CD4-positive, alpha-beta memory T cell (primary cell): Measurements from ENCODE around the gene DALRD3. TPM values are rescaled to one million over a fixed set of nuclear protein-coding genes. Genes with fewer than 3 reads are reported as not detected.

Experiments
- CTCF ChIA-PET: fragments of 350-600 bp; sonication (Branson Sonifier 250); formaldehyde crosslinking; loops from one replicate; lab custom pipeline; 2021; ENCODE audit warnings: inconsistent platforms; ENCODE audit not compliant: partially characterized antibody; lab: Charles Lee
- POLR2A ChIA-PET: fragments of 350-600 bp; sonication (Branson Sonifier 250); formaldehyde crosslinking; loops from one replicate; lab custom pipeline; 2021; ENCODE audit not compliant: partially characterized antibody; lab: Charles Lee
- DNase-seq, 5 donors: peaks; one replicate each; pipeline versions ENCODE4 v3.0.0 to v3.0.0-alpha.2; 2020 to 2022; ENCODE audit warnings: mixed read lengths in 1 of 5
- H3K27ac ChIP-seq: one replicate; pipeline ENCODE4 v1.7.0; 2013; ENCODE audit warnings: low read depth, low read length
- H3K27me3 ChIP-seq: 2 replicates; pipeline ENCODE4 v1.7.0; 2013; ENCODE audit warnings: mild to moderate bottlenecking, low read length, moderate library complexity; ENCODE audit not compliant: insufficient read depth
- H3K36me3 ChIP-seq: 2 replicates; pipeline ENCODE4 v1.7.0; 2013; ENCODE audit warnings: mild to moderate bottlenecking, low read length, moderate library complexity; ENCODE audit not compliant: insufficient read depth
- H3K4me1 ChIP-seq: 2 replicates; pipeline ENCODE4 v1.7.0; 2013; ENCODE audit warnings: mild to moderate bottlenecking, low read length, moderate library complexity; ENCODE audit not compliant: insufficient read depth
- H3K4me3 ChIP-seq, 2 donors: one replicate each; pipeline ENCODE4 v1.7.0; 2013; ENCODE audit warnings: low read length in 2 of 2, mild to moderate bottlenecking in 1 of 2
- H3K9me3 ChIP-seq, 2 donors: one replicate each; pipeline ENCODE4 v1.7.0; 2013; ENCODE audit warnings: low read length in 2 of 2, control low read depth in 1 of 2; ENCODE audit not compliant: control insufficient read depth in 1 of 2
- H3K27ac Mint-ChIP-seq, 7 donors: one replicate each; pipeline ENCODE4 v1.8.0; 2020 to 2021; ENCODE audit warnings: mixed read lengths in 7 of 7, mild to moderate bottlenecking in 6 of 7, inconsistent platforms in 3 of 7, moderate library complexity in 3 of 7
- H3K27me3 Mint-ChIP-seq, 2 donors: one replicate each; pipeline ENCODE4 v1.8.0; 2020 to 2021; ENCODE audit warnings: mixed read lengths in 2 of 2
- H3K36me3 Mint-ChIP-seq, 2 donors: one replicate each; pipeline ENCODE4 v1.8.0; 2020 to 2021; ENCODE audit warnings: mixed read lengths in 2 of 2, inconsistent platforms in 1 of 2, mild to moderate bottlenecking in 1 of 2
- H3K4me1 Mint-ChIP-seq, 4 donors: one replicate each; pipeline ENCODE4 v1.8.0; 2020 to 2021; ENCODE audit warnings: mixed read lengths in 4 of 4, mild to moderate bottlenecking in 1 of 4
- H3K4me3 Mint-ChIP-seq, 8 donors: one replicate each; pipeline ENCODE4 v1.8.0; 2020 to 2021; ENCODE audit warnings: mixed read lengths in 8 of 8, mild to moderate bottlenecking in 7 of 8, moderate library complexity in 6 of 8, inconsistent platforms in 3 of 8
- H3K9me3 Mint-ChIP-seq, 8 donors: one replicate each; pipeline ENCODE4 v1.8.0; 2020 to 2021; ENCODE audit warnings: mixed read lengths in 8 of 8, mild to moderate bottlenecking in 5 of 8, inconsistent platforms in 3 of 8, moderate library complexity in 1 of 8
- intact Hi-C: fragments of 100-400 bp; cut with micrococcal nuclease; formaldehyde crosslinking; loops from one replicate; pipeline ENCODE4 v1.15.1; 2023
- polyA plus RNA-seq, 2 donors: library from polyadenylated mRNA; unstranded; fragments of 300-500 nt; fragmentation: Illumina TruSeq; gene quantifications; one replicate each; pipeline ENCODE4 v1.2.3, GENCODE V29; 2021
- total RNA-seq, 2 experiments: library from RNA; stranded (reverse); gene quantifications; one replicate each; pipeline ENCODE4 v1.2.3, GENCODE V29; 2021

Gene DALRD3
- total and polyA plus RNA-seq, 4 experiments from 2014 or later, result 31.2 to 41.3 (median 32.5) TPM

DNA sequence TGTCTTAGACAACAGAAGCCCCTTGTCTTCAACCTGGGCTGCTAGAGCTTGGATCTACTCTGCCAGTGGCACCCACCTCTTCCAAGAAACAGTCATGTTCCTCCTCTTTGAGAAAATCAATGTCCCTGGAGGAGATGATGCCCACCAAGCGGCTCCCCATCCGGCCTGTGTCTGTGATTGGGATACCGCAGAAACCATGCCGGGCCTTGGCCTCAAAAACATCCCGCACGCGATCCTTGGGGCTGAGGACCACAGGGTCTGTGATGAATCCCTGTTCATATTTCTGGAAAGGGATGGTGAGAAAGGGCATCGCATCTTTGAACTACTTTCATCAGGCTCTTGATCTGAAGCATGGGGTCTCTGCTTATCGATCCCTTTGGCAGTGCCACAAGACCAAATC, 9.3 kb upstream of the DALRD3 start:
- H3K9me3 Mint-ChIP-seq, result peaks cover 0 to 4% (median 0%) of the 10 kb centered on the region in 8 donors

DNA sequence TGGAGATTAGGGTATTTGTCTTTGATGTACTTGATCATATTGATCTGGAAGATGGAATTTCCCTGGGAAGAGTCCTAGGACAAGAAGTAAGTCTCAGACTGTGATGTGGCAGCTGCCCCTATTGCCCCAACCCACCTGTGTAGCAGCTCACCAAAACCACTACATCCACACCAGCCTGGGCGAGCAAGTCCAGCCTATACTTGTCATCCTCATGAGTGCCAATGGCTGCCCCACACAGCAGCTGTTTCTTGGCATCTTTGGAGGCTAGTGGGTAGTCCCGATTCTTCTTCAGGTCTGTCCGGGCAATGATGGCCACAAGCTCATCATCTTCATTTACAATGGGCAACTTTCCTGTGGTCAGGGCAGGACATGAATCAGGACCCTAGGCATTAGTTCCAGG, 8.2 kb upstream of the DALRD3 start:
- Mint-ChIP-seq H3K4me1 (peaks cover 21 to 69% (median 34%) of the 10 kb centered on the region in 4 donors), H3K36me3 (peaks cover 26 to 59% of the 10 kb centered on the region in 2 donors), H3K9me3 (peaks cover 0 to 4% (median 0%) of the 10 kb centered on the region in 8 donors), H3K27ac (peak overlapping the region in 5 of 7 donors; percentile 57 to 94 (median 76)), H3K4me3 (peak overlapping the region in 1 of 8 donors; percentile 35), H3K27me3 (no peaks in the 10 kb centered on the region)
- POLR2A ChIA-PET, result interaction anchor here (0.8 to 17.6 kb wide), 6 partner anchors 16 to 314 kb away, joined by 3 to 629 read pairs (median 5); partner anchors contain the start of genes DALRD3, P4HTM, QRICH1 and USP19
- Histone ChIP-seq H3K27ac (no peak overlapping the region), H3K9me3 (no peaks in the 10 kb centered on the region), H3K27me3 (no peaks in the 10 kb centered on the region), H3K36me3 (peaks cover 42% of the 10 kb centered on the region), H3K4me1 (peaks cover 34% of the 10 kb centered on the region), H3K4me3 (no peak overlapping the region)
- DNase-seq, result no peak
- CTCF ChIA-PET, result interaction anchor here (4.1 kb wide), 1 partner anchor 38 kb away, joined by 61 read pairs; the partner anchor contains the start of gene P4HTM
- intact Hi-C loops, result loop anchor here (5.0 to 10.0 kb wide), 2 partner anchors 131 to 318 kb away; partner anchors contain the start of gene USP4

More for the DNA sequence above, 9.3 kb upstream of the DALRD3 start:
- ChIA-PET POLR2A (interaction anchor here (0.6 to 17.6 kb wide), 3 partner anchors 12 to 36 kb away, joined by 4 to 629 read pairs (median 377); partner anchors contain the start of genes DALRD3, P4HTM and WDR6), CTCF (interaction anchor here (4.1 kb wide), 1 partner anchor 39 kb away, joined by 61 read pairs; the partner anchor contains the start of gene P4HTM)
- Mint-ChIP-seq H3K27me3 (no peaks in the 10 kb centered on the region), H3K27ac (peak overlapping the region; percentile 94 to 100 (median 99)), H3K4me3 (no peak overlapping the region), H3K36me3 (peaks cover 35 to 66% of the 10 kb centered on the region in 2 donors), H3K4me1 (peaks cover 21 to 65% (median 30%) of the 10 kb centered on the region in 4 donors)
- DNase-seq, result no peak
- Histone ChIP-seq H3K36me3 (peaks cover 53% of the 10 kb centered on the region), H3K4me3 (no peak overlapping the region), H3K27me3 (no peaks in the 10 kb centered on the region), H3K9me3 (no peaks in the 10 kb centered on the region), H3K27ac (peak overlapping the region; percentile 93), H3K4me1 (peaks cover 32% of the 10 kb centered on the region)
- intact Hi-C loops, result loop anchor here (2.0 to 10.0 kb wide), 3 partner anchors 65 to 317 kb away; partner anchors contain the start of gene USP4

DNA sequence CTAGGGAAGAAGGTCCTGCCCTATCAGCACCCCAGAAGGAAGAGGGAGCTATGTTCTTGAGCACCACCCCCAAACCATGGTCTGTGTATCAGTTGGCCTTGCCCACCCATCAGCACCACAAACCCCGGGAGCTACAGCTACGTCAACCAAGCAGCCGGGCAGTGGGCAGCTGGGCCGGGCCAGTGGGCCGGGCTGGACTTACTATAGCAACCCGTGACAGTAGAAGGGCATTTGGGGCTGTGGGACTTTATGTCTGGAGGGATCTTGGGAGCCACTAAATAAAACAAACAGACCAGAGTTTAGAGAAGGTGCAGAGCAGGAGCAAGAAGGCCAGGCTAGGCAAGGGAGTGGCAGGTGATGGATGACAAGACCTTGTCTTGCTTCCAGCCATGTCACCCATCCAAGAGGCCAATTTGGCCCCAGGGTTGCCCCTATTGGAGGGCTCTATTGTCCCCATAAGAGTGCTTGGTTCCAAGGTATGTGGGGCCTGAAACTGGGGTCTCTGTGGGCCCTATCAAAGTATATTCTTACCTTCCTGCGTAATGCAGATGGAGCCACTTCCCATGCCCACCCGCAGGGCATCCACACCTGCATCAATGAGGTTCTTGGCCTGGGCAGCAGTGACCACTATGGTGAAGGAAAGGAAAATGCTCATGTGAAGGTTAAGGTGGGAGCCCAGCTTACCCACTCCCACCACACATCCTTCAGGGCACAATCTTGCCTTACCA, 7.6 kb upstream of the DALRD3 start:
- intact Hi-C loops, result loop anchor here (5.0 to 10.0 kb wide), 2 partner anchors 131 to 319 kb away; partner anchors contain the start of gene USP4
- no peak overlapping the region for H3K27ac ChIP-seq

GRCh38 chr3:49025005-49025792, 6.8 kb upstream of the DALRD3 start:
- peaks cover 0 to 4% (median 0%) of the 10 kb centered on the region in 8 donors for H3K9me3 Mint-ChIP-seq
- H3K9me3 ChIP-seq, result no peaks in the 10 kb centered on the region
- peaks cover 38% of the 10 kb centered on the region for H3K36me3 ChIP-seq
- no peaks in the 10 kb centered on the region for H3K27me3 Mint-ChIP-seq
- intact Hi-C loops, result loop anchor here (5.0 to 10.0 kb wide), 2 partner anchors 132 to 320 kb away; partner anchors contain the start of gene USP4
- peaks cover 25 to 78% (median 40%) of the 10 kb centered on the region in 4 donors for H3K4me1 Mint-ChIP-seq
- peak overlapping the region in 4 of 7 donors; percentile 51 to 94 (median 89) for H3K27ac Mint-ChIP-seq
- H3K4me3 Mint-ChIP-seq, result peak overlapping the region in 3 of 8 donors; percentile 10 to 55 (median 35)
- ChIA-PET POLR2A (interaction anchor here (1.1 to 17.6 kb wide), 4 partner anchors 14 to 96 kb away, joined by 3 to 629 read pairs (median 190); partner anchors contain the start of genes DALRD3, P4HTM, USP19 and WDR6), CTCF (interaction anchor here (11.0 to 15.4 kb wide), 2 partner anchors 15 to 36 kb away, joined by 173 to 216 read pairs; partner anchors contain the start of genes P4HTM and WDR6)
- no peak overlapping the region for H3K4me3 ChIP-seq
- H3K27ac ChIP-seq, result no peak overlapping the region
- no peak for DNase-seq
- H3K27me3 ChIP-seq, result no peaks in the 10 kb centered on the region
- peaks cover 40% of the 10 kb centered on the region for H3K4me1 ChIP-seq
- H3K36me3 Mint-ChIP-seq, result peaks cover 21 to 54% of the 10 kb centered on the region in 2 donors

More for the DNA sequence above, 7.6 kb upstream of the DALRD3 start:
- peaks cover 0 to 4% (median 0%) of the 10 kb centered on the region in 8 donors for H3K9me3 Mint-ChIP-seq
- Histone ChIP-seq H3K36me3 (peaks cover 38% of the 10 kb centered on the region), H3K27me3 (no peaks in the 10 kb centered on the region), H3K9me3 (no peaks in the 10 kb centered on the region), H3K4me3 (no peak overlapping the region), H3K4me1 (peaks cover 34% of the 10 kb centered on the region)
- H3K27me3 Mint-ChIP-seq, result no peaks in the 10 kb centered on the region
- peak overlapping the region in 2 of 8 donors; percentile 35 to 46 for H3K4me3 Mint-ChIP-seq
- DNase-seq, result no peak
- peaks cover 21 to 59% of the 10 kb centered on the region in 2 donors for H3K36me3 Mint-ChIP-seq
- POLR2A ChIA-PET, result interaction anchor here (0.8 to 17.6 kb wide), 7 partner anchors 15 to 315 kb away, joined by 3 to 629 read pairs (median 4); partner anchors contain the start of genes DALRD3, P4HTM, QRICH1 and USP19
- CTCF ChIA-PET, result interaction anchor here (4.1 to 15.4 kb wide), 3 partner anchors 16 to 37 kb away, joined by 61 to 216 read pairs (median 173); partner anchors contain the start of genes P4HTM and WDR6
- H3K4me1 Mint-ChIP-seq, result peaks cover 23 to 73% (median 37%) of the 10 kb centered on the region in 4 donors
- peak overlapping the region in 3 of 7 donors; percentile 86 to 94 (median 92) for H3K27ac Mint-ChIP-seq

- Histone ChIP-seq H3K4me1 (peaks cover 44% of the 10 kb centered on the region), H3K9me3 (no peaks in the 10 kb centered on the region), H3K36me3 (peaks cover 38% of the 10 kb centered on the region), H3K27ac (no peak overlapping the region), H3K4me3 (no peak overlapping the region), H3K27me3 (no peaks in the 10 kb centered on the region)
- Mint-ChIP-seq H3K4me1 (peaks cover 26 to 79% (median 43%) of the 10 kb centered on the region in 4 donors), H3K36me3 (peaks cover 21 to 48% of the 10 kb centered on the region in 2 donors), H3K27me3 (no peaks in the 10 kb centered on the region), H3K9me3 (peaks cover 0 to 4% (median 0%) of the 10 kb centered on the region in 8 donors), H3K27ac (peak overlapping the region in 3 of 7 donors; percentile 47 to 93 (median 51)), H3K4me3 (peak overlapping the region in 1 of 8 donors; percentile 12)
- no peak for DNase-seq
- POLR2A ChIA-PET, result interaction anchor here (1.1 to 17.6 kb wide), 3 partner anchors 14 to 96 kb away, joined by 3 to 629 read pairs (median 377); partner anchors contain the start of genes DALRD3, P4HTM, USP19 and WDR6
- intact Hi-C loops, result loop anchor here (5.0 to 10.0 kb wide), 2 partner anchors 127 to 320 kb away; partner anchors contain the start of genes SLC25A20 and USP4
- CTCF ChIA-PET, result interaction anchor here (11.0 to 15.4 kb wide), 2 partner anchors 15 to 35 kb away, joined by 173 to 216 read pairs; partner anchors contain the start of genes P4HTM and WDR6
Observed at GRCh38 chr3:49024449-49024848, 6.1 kb upstream of the DALRD3 start.

- Histone ChIP-seq H3K4me3 (no peak overlapping the region), H3K4me1 (peaks cover 47% of the 10 kb centered on the region), H3K9me3 (no peaks in the 10 kb centered on the region), H3K27ac (peak overlapping the region; percentile 97), H3K27me3 (no peaks in the 10 kb centered on the region), H3K36me3 (peaks cover 38% of the 10 kb centered on the region)
- intact Hi-C loops, result loop anchor here (5.0 to 10.0 kb wide), 2 partner anchors 126 to 321 kb away; partner anchors contain the start of genes SLC25A20 and USP4
- Mint-ChIP-seq H3K36me3 (peaks cover 21 to 45% of the 10 kb centered on the region in 2 donors), H3K4me1 (peaks cover 23 to 79% (median 41%) of the 10 kb centered on the region in 4 donors), H3K27me3 (no peaks in the 10 kb centered on the region), H3K9me3 (no peaks in the 10 kb centered on the region), H3K4me3 (peak overlapping the region; percentile 54 to 96 (median 68)), H3K27ac (peak overlapping the region in 6 of 7 donors; percentile 71 to 98 (median 94))
- ChIA-PET POLR2A (interaction anchor here (1.1 to 17.6 kb wide), 4 partner anchors 13 to 97 kb away, joined by 3 to 629 read pairs (median 236); partner anchors contain the start of genes DALRD3, P4HTM, QRICH1 and USP19), CTCF (interaction anchor here (11.0 to 15.4 kb wide), 2 partner anchors 14 to 35 kb away, joined by 173 to 216 read pairs; partner anchors contain the start of genes P4HTM and WDR6)
- DNase-seq, result no peak
Observed at GRCh38 chr3:49023775-49024174, 5.4 kb upstream of the DALRD3 start.
